Measurements from ENCODE around the gene ZMYND8.

DNA sequence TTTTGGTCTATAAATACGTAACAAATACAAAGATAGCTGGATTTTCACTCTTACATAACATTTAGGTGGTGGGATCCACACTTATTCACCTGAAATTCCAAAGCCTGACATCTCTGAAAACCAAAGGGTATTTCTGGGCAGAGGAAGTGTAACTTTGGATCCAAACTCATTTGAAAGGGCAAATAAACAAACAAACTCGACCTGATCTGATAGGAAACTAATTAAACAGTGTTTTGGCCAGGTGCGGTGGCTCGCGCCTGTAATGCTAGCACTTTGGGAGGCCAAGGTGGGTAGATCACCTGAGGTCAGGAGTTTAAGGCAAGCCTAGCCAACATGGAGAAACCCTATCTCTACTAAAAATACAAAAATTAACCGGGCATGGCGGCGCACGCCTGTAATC lies 128.9 kb downstream of the ZMYND8 start:
- TF ChIP-seq, protein P1, sequence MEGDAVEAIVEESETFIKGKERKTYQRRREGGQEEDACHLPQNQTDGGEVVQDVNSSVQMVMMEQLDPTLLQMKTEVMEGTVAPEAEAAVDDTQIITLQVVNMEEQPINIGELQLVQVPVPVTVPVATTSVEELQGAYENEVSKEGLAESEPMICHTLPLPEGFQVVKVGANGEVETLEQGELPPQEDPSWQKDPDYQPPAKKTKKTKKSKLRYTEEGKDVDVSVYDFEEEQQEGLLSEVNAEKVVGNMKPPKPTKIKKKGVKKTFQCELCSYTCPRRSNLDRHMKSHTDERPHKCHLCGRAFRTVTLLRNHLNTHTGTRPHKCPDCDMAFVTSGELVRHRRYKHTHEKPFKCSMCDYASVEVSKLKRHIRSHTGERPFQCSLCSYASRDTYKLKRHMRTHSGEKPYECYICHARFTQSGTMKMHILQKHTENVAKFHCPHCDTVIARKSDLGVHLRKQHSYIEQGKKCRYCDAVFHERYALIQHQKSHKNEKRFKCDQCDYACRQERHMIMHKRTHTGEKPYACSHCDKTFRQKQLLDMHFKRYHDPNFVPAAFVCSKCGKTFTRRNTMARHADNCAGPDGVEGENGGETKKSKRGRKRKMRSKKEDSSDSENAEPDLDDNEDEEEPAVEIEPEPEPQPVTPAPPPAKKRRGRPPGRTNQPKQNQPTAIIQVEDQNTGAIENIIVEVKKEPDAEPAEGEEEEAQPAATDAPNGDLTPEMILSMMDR (IDR thresholded peaks at IDR 0.05; ENCODE audit: poor library complexity, severe bottlenecking), result no peak
- TF ChIP-seq TAF1 (IDR thresholded peaks at IDR 0.05; ENCODE audit: low read depth), result no peak
- TF ChIP-seq POLR2AphosphoS5 (IDR thresholded peaks at IDR 0.05), result no peak
- TF ChIP-seq, protein P2, sequence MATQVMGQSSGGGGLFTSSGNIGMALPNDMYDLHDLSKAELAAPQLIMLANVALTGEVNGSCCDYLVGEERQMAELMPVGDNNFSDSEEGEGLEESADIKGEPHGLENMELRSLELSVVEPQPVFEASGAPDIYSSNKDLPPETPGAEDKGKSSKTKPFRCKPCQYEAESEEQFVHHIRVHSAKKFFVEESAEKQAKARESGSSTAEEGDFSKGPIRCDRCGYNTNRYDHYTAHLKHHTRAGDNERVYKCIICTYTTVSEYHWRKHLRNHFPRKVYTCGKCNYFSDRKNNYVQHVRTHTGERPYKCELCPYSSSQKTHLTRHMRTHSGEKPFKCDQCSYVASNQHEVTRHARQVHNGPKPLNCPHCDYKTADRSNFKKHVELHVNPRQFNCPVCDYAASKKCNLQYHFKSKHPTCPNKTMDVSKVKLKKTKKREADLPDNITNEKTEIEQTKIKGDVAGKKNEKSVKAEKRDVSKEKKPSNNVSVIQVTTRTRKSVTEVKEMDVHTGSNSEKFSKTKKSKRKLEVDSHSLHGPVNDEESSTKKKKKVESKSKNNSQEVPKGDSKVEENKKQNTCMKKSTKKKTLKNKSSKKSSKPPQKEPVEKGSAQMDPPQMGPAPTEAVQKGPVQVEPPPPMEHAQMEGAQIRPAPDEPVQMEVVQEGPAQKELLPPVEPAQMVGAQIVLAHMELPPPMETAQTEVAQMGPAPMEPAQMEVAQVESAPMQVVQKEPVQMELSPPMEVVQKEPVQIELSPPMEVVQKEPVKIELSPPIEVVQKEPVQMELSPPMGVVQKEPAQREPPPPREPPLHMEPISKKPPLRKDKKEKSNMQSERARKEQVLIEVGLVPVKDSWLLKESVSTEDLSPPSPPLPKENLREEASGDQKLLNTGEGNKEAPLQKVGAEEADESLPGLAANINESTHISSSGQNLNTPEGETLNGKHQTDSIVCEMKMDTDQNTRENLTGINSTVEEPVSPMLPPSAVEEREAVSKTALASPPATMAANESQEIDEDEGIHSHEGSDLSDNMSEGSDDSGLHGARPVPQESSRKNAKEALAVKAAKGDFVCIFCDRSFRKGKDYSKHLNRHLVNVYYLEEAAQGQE (IDR thresholded peaks at IDR 0.05; ENCODE audit: borderline replicate concordance), result no peak
- TF ChIP-seq EP300 (conservative IDR thresholded peaks at IDR 0.05; ENCODE audit: poor library complexity, severe bottlenecking), result no peak
- no peak for TF ChIP-seq RAD21 (conservative IDR thresholded peaks at IDR 0.05)
- no peak for TF ChIP-seq MXI1 (conservative IDR thresholded peaks at IDR 0.05; ENCODE audit: poor library complexity, severe bottlenecking)
